IMR-90 (cell line): Measurements from ENCODE around the gene NMT1.

Experiments
- BHLHE40 ChIP-seq: fragments of 150-350 bp; IDR thresholded peaks from 2 replicates; pipeline ENCODE4 v1.6.1; 2016; ENCODE audit warnings: mild to moderate bottlenecking, low read depth, low read length
- CEBPB ChIP-seq: IDR thresholded peaks from 2 replicates; pipeline ENCODE4 v1.6.1; 2012; ENCODE audit warnings: low read depth, low read length, improper control_type of control experiment
- CHD1 ChIP-seq: IDR thresholded peaks from 2 replicates; pipeline ENCODE4 v1.6.1; 2012; ENCODE audit warnings: low read depth, low read length, improper control_type of control experiment
- MAFK ChIP-seq: IDR thresholded peaks from 2 replicates; pipeline ENCODE4 v1.6.1; 2012; ENCODE audit warnings: low read depth, low read length, improper control_type of control experiment
- MAZ ChIP-seq: IDR thresholded peaks from 2 replicates; pipeline ENCODE4 v1.6.1; 2012; ENCODE audit warnings: low read depth, mild to moderate bottlenecking, low read length, improper control_type of control experiment, moderate library complexity, borderline replicate concordance
- MXI1 ChIP-seq: IDR thresholded peaks from 2 replicates; pipeline ENCODE4 v1.6.1; 2012; ENCODE audit warnings: low read depth, mild to moderate bottlenecking, low read length, moderate library complexity, borderline replicate concordance
- NFE2L2 ChIP-seq: fragments of 150-350 bp; IDR thresholded peaks from 2 replicates; pipeline ENCODE4 v1.6.1; 2016; ENCODE audit warnings: low read depth, mild to moderate bottlenecking, low read length
- POLR2A ChIP-seq: IDR thresholded peaks from 2 replicates; pipeline ENCODE4 v1.6.1; 2012; ENCODE audit warnings: mild to moderate bottlenecking, low read depth, low read length
- RCOR1 ChIP-seq: IDR thresholded peaks from 2 replicates; pipeline ENCODE4 v1.6.1; 2012; ENCODE audit warnings: mild to moderate bottlenecking, low read length, improper control_type of control experiment; ENCODE audit not compliant: insufficient replicate concordance
- RFX5 ChIP-seq: IDR thresholded peaks from 2 replicates; pipeline ENCODE4 v1.8.0; 2012; ENCODE audit warnings: low read depth, mild to moderate bottlenecking, low read length, moderate library complexity
- SMC3 ChIP-seq: fragments of 150-350 bp; IDR thresholded peaks from 2 replicates; pipeline ENCODE4 v1.6.1; 2016; ENCODE audit warnings: low read depth, mild to moderate bottlenecking, antibody characterized with exemption, low read length, moderate library complexity
- TF ChIP-seq, protein P1 (sequence below): conservative IDR thresholded peaks from 2 replicates; pipeline ENCODE4 v1.5.1; 2012; ENCODE audit warnings: mild to moderate bottlenecking, low read depth, low read length, improper control_type of control experiment
- TF ChIP-seq, protein P2 (sequence below): fragments of 150-350 bp; IDR thresholded peaks from 2 replicates; pipeline ENCODE4 v1.6.1; 2016; ENCODE audit warnings: low read depth, mild to moderate bottlenecking, low read length, moderate library complexity, borderline replicate concordance
- TF ChIP-seq, protein P3 (sequence below): fragments of 150-350 bp; IDR thresholded peaks from 2 replicates; pipeline ENCODE4 v1.6.1; 2017; ENCODE audit warnings: mild to moderate bottlenecking, antibody characterized with exemption, low read length, low read depth

DNA sequence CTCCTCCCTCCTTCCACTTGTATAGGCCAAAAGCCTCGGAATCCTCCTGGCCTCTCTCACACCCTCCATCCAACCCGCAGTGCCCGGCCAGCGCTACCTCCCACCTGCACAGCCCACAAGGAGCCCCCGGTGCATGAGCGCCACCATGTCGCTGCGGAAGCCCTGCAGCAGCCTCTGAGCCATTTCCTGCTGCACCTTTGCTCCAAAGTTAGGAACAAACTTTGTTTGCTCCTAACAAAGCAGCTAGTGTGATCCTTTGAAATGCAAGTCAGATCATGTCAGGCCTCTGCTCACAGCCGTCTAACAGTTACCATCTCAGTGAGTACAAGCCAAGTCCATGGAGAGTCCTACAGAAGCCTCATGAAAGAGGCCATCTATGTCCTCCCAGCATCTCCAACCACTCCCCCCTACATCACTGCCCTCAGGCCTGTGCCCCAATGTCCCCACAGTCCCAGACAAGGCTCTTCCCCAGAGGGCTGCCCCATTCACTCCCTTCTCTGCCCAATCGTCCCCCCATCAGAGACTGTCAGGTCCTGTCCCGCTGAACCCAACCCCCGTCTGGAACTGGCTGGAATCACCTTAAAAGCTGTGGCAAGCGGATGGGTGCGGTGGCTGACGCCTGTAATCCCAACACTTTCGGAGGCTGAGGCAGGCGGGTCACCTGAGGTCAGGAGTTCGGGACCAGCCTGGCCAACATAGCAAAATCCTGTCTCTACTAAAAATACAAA is 17.1 kb upstream of the NMT1 start:
- no peak for TF ChIP-seq POLR2A
- no peak for TF ChIP-seq RCOR1
- TF ChIP-seq, protein P1, sequence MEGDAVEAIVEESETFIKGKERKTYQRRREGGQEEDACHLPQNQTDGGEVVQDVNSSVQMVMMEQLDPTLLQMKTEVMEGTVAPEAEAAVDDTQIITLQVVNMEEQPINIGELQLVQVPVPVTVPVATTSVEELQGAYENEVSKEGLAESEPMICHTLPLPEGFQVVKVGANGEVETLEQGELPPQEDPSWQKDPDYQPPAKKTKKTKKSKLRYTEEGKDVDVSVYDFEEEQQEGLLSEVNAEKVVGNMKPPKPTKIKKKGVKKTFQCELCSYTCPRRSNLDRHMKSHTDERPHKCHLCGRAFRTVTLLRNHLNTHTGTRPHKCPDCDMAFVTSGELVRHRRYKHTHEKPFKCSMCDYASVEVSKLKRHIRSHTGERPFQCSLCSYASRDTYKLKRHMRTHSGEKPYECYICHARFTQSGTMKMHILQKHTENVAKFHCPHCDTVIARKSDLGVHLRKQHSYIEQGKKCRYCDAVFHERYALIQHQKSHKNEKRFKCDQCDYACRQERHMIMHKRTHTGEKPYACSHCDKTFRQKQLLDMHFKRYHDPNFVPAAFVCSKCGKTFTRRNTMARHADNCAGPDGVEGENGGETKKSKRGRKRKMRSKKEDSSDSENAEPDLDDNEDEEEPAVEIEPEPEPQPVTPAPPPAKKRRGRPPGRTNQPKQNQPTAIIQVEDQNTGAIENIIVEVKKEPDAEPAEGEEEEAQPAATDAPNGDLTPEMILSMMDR, result no peak
- TF ChIP-seq CEBPB, result no peak
- TF ChIP-seq CHD1, result no peak
- TF ChIP-seq MAFK, result no peak
- TF ChIP-seq BHLHE40, result no peak
- TF ChIP-seq NFE2L2, result no peak
- TF ChIP-seq MAZ, result no peak
- TF ChIP-seq MXI1, result no peak
- TF ChIP-seq SMC3, result no peak
- no peak for TF ChIP-seq RFX5
- TF ChIP-seq, protein P2, sequence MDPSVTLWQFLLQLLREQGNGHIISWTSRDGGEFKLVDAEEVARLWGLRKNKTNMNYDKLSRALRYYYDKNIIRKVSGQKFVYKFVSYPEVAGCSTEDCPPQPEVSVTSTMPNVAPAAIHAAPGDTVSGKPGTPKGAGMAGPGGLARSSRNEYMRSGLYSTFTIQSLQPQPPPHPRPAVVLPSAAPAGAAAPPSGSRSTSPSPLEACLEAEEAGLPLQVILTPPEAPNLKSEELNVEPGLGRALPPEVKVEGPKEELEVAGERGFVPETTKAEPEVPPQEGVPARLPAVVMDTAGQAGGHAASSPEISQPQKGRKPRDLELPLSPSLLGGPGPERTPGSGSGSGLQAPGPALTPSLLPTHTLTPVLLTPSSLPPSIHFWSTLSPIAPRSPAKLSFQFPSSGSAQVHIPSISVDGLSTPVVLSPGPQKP, result no peak
- TF ChIP-seq, protein P3, sequence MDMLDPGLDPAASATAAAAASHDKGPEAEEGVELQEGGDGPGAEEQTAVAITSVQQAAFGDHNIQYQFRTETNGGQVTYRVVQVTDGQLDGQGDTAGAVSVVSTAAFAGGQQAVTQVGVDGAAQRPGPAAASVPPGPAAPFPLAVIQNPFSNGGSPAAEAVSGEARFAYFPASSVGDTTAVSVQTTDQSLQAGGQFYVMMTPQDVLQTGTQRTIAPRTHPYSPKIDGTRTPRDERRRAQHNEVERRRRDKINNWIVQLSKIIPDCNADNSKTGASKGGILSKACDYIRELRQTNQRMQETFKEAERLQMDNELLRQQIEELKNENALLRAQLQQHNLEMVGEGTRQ, result no peak
